Kidney (tissue), 14 donors: ENCODE results near the gene SLC35F1. TPM values are rescaled to one million over a fixed set of nuclear protein-coding genes. Genes with fewer than 3 reads are reported as not detected.

Experiments
- DNase-seq, 5 donors: peaks; one replicate each; pipeline ENCODE4 v3.0.0-alpha.2; 2013 to 2020
- FAIRE-seq: peaks from 2 replicates; lab custom pipeline; 2012; peaks lifted over from hg19 to GRCh38; lab: Jason Lieb, UNC
- H3K27ac ChIP-seq, 2 donors: one replicate each; pipeline ENCODE4 v1.7.0; 2013; ENCODE audit warnings: low read depth in 2 of 2, low read length in 2 of 2, inconsistent platforms in 1 of 2
- H3K27me3 ChIP-seq: one replicate; pipeline ENCODE4 v1.7.1; 2013; ENCODE audit warnings: low read length, inconsistent platforms; ENCODE audit not compliant: control insufficient read depth, insufficient read depth
- H3K36me3 ChIP-seq, 3 donors: one replicate each; pipeline versions ENCODE4 v1.7.0 to v1.7.1; 2013; ENCODE audit warnings: low read length in 3 of 3, control low read depth in 1 of 3, inconsistent platforms in 1 of 3; ENCODE audit not compliant: insufficient read depth in 3 of 3, control insufficient read depth in 2 of 3
- H3K4me1 ChIP-seq, 3 donors: one replicate each; pipeline versions ENCODE4 v1.7.0 to v1.7.1; 2013; ENCODE audit warnings: low read length in 3 of 3, inconsistent platforms in 1 of 3, low read depth in 1 of 3; ENCODE audit not compliant: control insufficient read depth in 2 of 3, insufficient read depth in 2 of 3
- H3K4me3 ChIP-seq, 3 donors: one replicate each; pipeline versions ENCODE4 v1.7.0 to v1.8.1; 2013; ENCODE audit warnings: low read length in 3 of 3, control low read depth in 1 of 3, inconsistent platforms in 1 of 3
- H3K9ac ChIP-seq, 3 donors: one replicate each; pipeline versions ENCODE4 v1.7.0 to v1.7.1; 2013; ENCODE audit warnings: low read length in 3 of 3, control low read depth in 1 of 3, inconsistent platforms in 1 of 3
- H3K9me3 ChIP-seq, 3 donors: one replicate each; pipeline versions ENCODE4 v1.7.0 to v1.7.1; 2013; ENCODE audit warnings: low read length in 3 of 3, control low read depth in 1 of 3, inconsistent platforms in 1 of 3; ENCODE audit not compliant: control insufficient read depth in 2 of 3, insufficient read depth in 1 of 3
- intact Hi-C: fragments of 100-400 bp; cut with DNase I; formaldehyde crosslinking; loops from one replicate; pipeline ENCODE4 v1.11.1; 2022
- polyA plus RNA-seq: library from polyadenylated mRNA; stranded (reverse); fragments of 350-450 nt; fragmentation: Illumina TruSeq; extraction: RNeasy Lipid Tissue Mini Kit (QIAGEN cat#74804); gene quantifications from one replicate; pipeline ENCODE4 v1.2.3, GENCODE V29; 2014; ENCODE audit warnings: low read depth, low replicate concordance; ENCODE audit not compliant: insufficient read depth
- total RNA-seq: library from RNA; stranded (reverse); fragmentation: NEBNext Ultra II Directional; extraction: Animal tissue kit (Norgen Biotek cat#: 25700); gene quantifications from one replicate; pipeline ENCODE4 v1.2.1, GENCODE V29; 2021
- TF ChIP-seq, protein P1 (sequence below): IDR thresholded peaks from 3 replicates; pipeline ENCODE4 v1.5.1; 2012; ENCODE audit warnings: mild to moderate bottlenecking, moderate library complexity, borderline replicate concordance; ENCODE audit not compliant: insufficient read depth; ENCODE audit errors: extremely low read depth
- donor health status: control.
- donor health status: control.
- donor health status: control.
- donor health status: control.
- donor health status: control.
- donor health status: DM: yes; HTN: yes; CAD: no.
- donor health status: Normal renal cell carcinoma (clear cell type).

Gene SLC35F1
- total and polyA plus RNA-seq, 2 donors from 2014 or later, result 0.28 to 0.63 TPM

GRCh38 chr6:117919775-117920729 lies 13.0 kb downstream of the SLC35F1 start:
- TF ChIP-seq, protein P1, sequence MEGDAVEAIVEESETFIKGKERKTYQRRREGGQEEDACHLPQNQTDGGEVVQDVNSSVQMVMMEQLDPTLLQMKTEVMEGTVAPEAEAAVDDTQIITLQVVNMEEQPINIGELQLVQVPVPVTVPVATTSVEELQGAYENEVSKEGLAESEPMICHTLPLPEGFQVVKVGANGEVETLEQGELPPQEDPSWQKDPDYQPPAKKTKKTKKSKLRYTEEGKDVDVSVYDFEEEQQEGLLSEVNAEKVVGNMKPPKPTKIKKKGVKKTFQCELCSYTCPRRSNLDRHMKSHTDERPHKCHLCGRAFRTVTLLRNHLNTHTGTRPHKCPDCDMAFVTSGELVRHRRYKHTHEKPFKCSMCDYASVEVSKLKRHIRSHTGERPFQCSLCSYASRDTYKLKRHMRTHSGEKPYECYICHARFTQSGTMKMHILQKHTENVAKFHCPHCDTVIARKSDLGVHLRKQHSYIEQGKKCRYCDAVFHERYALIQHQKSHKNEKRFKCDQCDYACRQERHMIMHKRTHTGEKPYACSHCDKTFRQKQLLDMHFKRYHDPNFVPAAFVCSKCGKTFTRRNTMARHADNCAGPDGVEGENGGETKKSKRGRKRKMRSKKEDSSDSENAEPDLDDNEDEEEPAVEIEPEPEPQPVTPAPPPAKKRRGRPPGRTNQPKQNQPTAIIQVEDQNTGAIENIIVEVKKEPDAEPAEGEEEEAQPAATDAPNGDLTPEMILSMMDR, result no peak
- DNase-seq (peak; percentile 41 to 68 (median 53)), FAIRE-seq (no peak)
- Histone ChIP-seq H3K27me3 (no peaks in the 10 kb centered on the region), H3K9me3 (no peaks in the 10 kb centered on the region), H3K27ac (no peak overlapping the region), H3K36me3 (no peaks in the 10 kb centered on the region), H3K9ac (peak overlapping the region in 1 of 3 donors; percentile 7), H3K4me1 (peaks cover 0 to 2% (median 0%) of the 10 kb centered on the region in 3 donors), H3K4me3 (peak overlapping the region in 2 of 3 donors; percentile 39 to 42)
- intact Hi-C loops, result no loop called here

DNA sequence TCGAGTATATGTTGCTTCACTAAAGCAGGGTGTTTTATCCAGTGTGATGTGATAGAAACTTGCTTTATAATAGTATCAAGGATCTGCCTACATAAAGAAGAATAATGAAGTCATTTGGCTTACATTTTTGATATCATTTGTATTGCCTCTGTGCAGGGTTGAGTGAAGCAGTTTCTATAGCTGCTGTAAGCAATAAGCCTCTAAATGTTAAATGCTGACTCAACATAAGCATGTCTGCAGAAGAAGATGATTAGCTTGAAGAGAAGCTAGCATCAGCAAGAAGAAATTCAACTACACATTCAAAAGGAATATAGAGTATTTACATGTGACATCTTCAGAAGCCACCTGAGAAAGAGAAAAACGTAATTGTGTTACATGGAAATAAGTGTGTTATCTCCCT lies 17.6 kb downstream of the SLC35F1 start:
- H3K4me1 ChIP-seq, result peaks cover 0 to 2% (median 0%) of the 10 kb centered on the region in 3 donors
- no peak for DNase-seq
- no peak for FAIRE-seq
- H3K4me3 ChIP-seq, result no peak overlapping the region
- no peaks in the 10 kb centered on the region for H3K36me3 ChIP-seq
- H3K27ac ChIP-seq, result no peak overlapping the region
- no peak overlapping the region for H3K9ac ChIP-seq
- no peaks in the 10 kb centered on the region for H3K27me3 ChIP-seq
- TF ChIP-seq, protein P1, result no peak
- intact Hi-C loops, result no loop called here
- peaks cover 0 to 10% (median 0%) of the 10 kb centered on the region in 3 donors for H3K9me3 ChIP-seq

DNA sequence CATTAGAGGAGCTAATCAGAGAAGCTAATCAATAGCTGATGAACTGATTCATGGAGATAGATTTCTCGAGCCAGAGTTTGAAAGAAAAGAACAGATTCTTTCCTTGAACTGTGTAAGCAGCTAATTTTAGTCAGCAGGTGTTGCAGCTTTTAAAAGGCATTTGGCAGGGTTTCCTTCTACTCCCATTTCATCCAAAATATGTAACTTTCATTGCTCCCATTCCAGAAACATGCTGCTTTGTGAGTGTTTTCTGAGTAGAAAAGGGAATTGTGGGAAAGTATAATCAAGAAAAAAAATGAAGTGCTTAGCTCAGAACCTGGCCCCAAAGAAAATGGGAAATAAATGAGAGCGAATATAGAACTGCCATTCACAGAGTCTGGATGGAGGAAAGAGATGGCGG lies 20.8 kb downstream of the SLC35F1 start:
- peaks cover 0 to 10% (median 0%) of the 10 kb centered on the region in 3 donors for H3K9me3 ChIP-seq
- no peaks in the 10 kb centered on the region for H3K4me1 ChIP-seq
- H3K36me3 ChIP-seq, result no peaks in the 10 kb centered on the region
- TF ChIP-seq, protein P1, result no peak
- no peak overlapping the region for H3K9ac ChIP-seq
- DNase-seq (no peak), FAIRE-seq (no peak)
- intact Hi-C loops, result no loop called here
- no peak overlapping the region for H3K4me3 ChIP-seq
- no peak overlapping the region for H3K27ac ChIP-seq
- no peaks in the 10 kb centered on the region for H3K27me3 ChIP-seq
